HepG2 (cell line): ENCODE data around the gene SDK1. TPM values are rescaled to one million over a fixed set of nuclear protein-coding genes. Genes with fewer than 3 reads are reported as not detected.

Experiments
- ATAC-seq: fragments of 200-7000 bp; cut with Tn5 transposase; 3 replicates; pipeline ENCODE4 v1.9.1; 2020; ENCODE audit warnings: mild to moderate bottlenecking, moderate library complexity
- BruUV-seq: library from RNA; stranded (reverse); fragments of 400-500 nt; replicated peaks from 2 replicates; lab custom pipeline; 2021; lab: Mats Ljungman, UMichigan
- CTCF ChIA-PET: fragments of 300-600 bp; formaldehyde crosslinking; extraction: SDS; loops from one replicate; lab custom pipeline; 2021; ENCODE audit warnings: low total read pairs, inconsistent platforms, low intra/inter-chr PET ratio; lab: Yijun Ruan, JAX
- POLR2A ChIA-PET: fragments of 350-600 bp; sonication (Branson Sonifier 250); formaldehyde crosslinking; loops from one replicate; lab custom pipeline; 2020; ENCODE audit warnings: antibody characterized with exemption, inconsistent platforms; lab: Yijun Ruan, JAX
- DNase-seq: peaks from one replicate; pipeline ENCODE4 v3.0.0-alpha.2; 2015; ENCODE audit warnings: low spot score
- FAIRE-seq: peaks from 3 replicates; lab custom pipeline; 2011; peaks lifted over from hg19 to GRCh38; lab: Jason Lieb, UNC
- H2AFZ ChIP-seq: one replicate; pipeline ENCODE4 v1.6.1; 2011; ENCODE audit warnings: low read length, inconsistent platforms
- H3K27ac ChIP-seq: fragments of 300-600 bp; 3 replicates; pipeline ENCODE4 v1.8.0; 2011; ENCODE audit warnings: mixed run types, mild to moderate bottlenecking, mixed read lengths, low read length, inconsistent platforms; ENCODE audit not compliant: insufficient read depth; ENCODE audit errors: extremely low read length
- H3K27me3 ChIP-seq, 2 experiments: fragments of 200-600 bp in 1 of 2; 2 replicates in 1 of 2; 3 replicates in 1 of 2; pipeline versions ENCODE4 v1.6.0 to v1.8.0; 2011; ENCODE audit warnings: low read length in 2 of 2, mild to moderate bottlenecking in 2 of 2, moderate library complexity in 2 of 2, inconsistent platforms in 1 of 2; ENCODE audit not compliant: insufficient read depth in 2 of 2, control insufficient read depth in 1 of 2
- H3K36me3 ChIP-seq, 2 experiments: fragments of 200-600 bp in 1 of 2; replicated peaks in 1 of 2; 2 replicates in 1 of 2; 3 replicates in 1 of 2; pipeline versions ENCODE4 v1.5.1 to v1.8.0; 2011; ENCODE audit warnings: low read length in 2 of 2, inconsistent platforms in 1 of 2; ENCODE audit not compliant: insufficient read depth in 2 of 2, control insufficient read depth in 1 of 2
- H3K4me1 ChIP-seq: 2 replicates; pipeline ENCODE4 v1.5.1; 2012; ENCODE audit warnings: low read length, inconsistent platforms; ENCODE audit not compliant: insufficient read depth
- H3K4me2 ChIP-seq: 2 replicates; pipeline ENCODE4 v1.6.0; 2011; ENCODE audit warnings: low read depth, low read length, inconsistent platforms
- H3K4me3 ChIP-seq, 3 experiments: fragments of 200-600 bp in 1 of 3; sonication (generic), shearing (Covaris generic) in 1 of 3; replicated peaks in 1 of 3; 2 replicates each; pipeline ENCODE4 v1.5.1; 2011 to 2016; ENCODE audit warnings: low read length in 3 of 3, inconsistent platforms in 2 of 3, low read depth in 2 of 3, mild to moderate bottlenecking in 2 of 3, control low read depth in 1 of 3, mixed read lengths in 1 of 3; ENCODE audit not compliant: insufficient read depth in 1 of 3
- H3K79me2 ChIP-seq: one replicate; pipeline ENCODE4 v1.6.1; 2011; ENCODE audit warnings: low read length, inconsistent platforms; ENCODE audit not compliant: insufficient read depth
- H3K9ac ChIP-seq: 2 replicates; pipeline ENCODE4 v1.6.0; 2011; ENCODE audit warnings: mild to moderate bottlenecking, low read depth, low read length, inconsistent platforms; ENCODE audit not compliant: insufficient read depth
- H3K9me3 ChIP-seq: 2 replicates; pipeline ENCODE4 v1.5.1; 2012; ENCODE audit warnings: mild to moderate bottlenecking, low read length
- H4K20me1 ChIP-seq: 2 replicates; pipeline ENCODE4 v1.6.0; 2011; ENCODE audit warnings: inconsistent platforms, mild to moderate bottlenecking, low read length, moderate library complexity; ENCODE audit not compliant: insufficient read depth
- HNRNPH1 ChIP-seq: fragments of 200-400 bp; formaldehyde crosslinking; optimal IDR thresholded peaks from 2 replicates; pipeline ENCODE3; 2017; ENCODE audit warnings: mild to moderate bottlenecking, low read depth, low read length
- PPARG ChIP-seq: conservative IDR thresholded peaks from 2 replicates; pipeline ENCODE4 v1.6.1; 2016; ENCODE audit warnings: missing biosample characterization, missing genetic modification reagents
- ZBTB4 ChIP-seq: sonication (generic); formaldehyde crosslinking; IDR thresholded peaks from 2 replicates; pipeline ENCODE4 v1.4.0; 2020; ENCODE audit warnings: missing genetic modification reagents, mild to moderate bottlenecking, borderline replicate concordance
- ZNF337 ChIP-seq: sonication (generic); formaldehyde crosslinking; IDR thresholded peaks from 2 replicates; pipeline ENCODE4 v1.5.1; 2020; ENCODE audit warnings: missing genetic modification reagents, low read depth, mild to moderate bottlenecking, borderline replicate concordance
- WGBS: methylation state at CpG from one replicate; pipeline ENCODE4 v1.1.6; 2017; ENCODE audit warnings: low lambda C conversion rate; 5-methylcytosine and 5-hydroxymethylcytosine counted together
- in situ Hi-C: cut with HindIII; loops from 2 replicates; pipeline ENCODE4 v1.10.0; 2017; ENCODE audit warnings: low pct_unique_long_range_greater_than_20kb; ENCODE audit not compliant: extremely low pct_ligation_motif_present
- intact Hi-C: fragments of 100-400 bp; cut with micrococcal nuclease; formaldehyde crosslinking; loops from one replicate; pipeline ENCODE4 v1.10.0; 2022; ENCODE audit not compliant: unreplicated experiment
- polyA plus RNA-seq, 8 experiments: library from polyadenylated mRNA; depleted of rRNA in 3 of 8; stranded (reverse) in 7 of 8; unstranded in 1 of 8; fragments of >200 nt; fragmentation: Illumina TruSeq in 4 of 8; extraction: Trizol in 4 of 8; gene quantifications; 2 replicates each; pipeline versions ENCODE4 v1.2.1 to v1.2.3, GENCODE V29; 2011 to 2016; ENCODE audit warnings: low read depth in 4 of 8, missing spikeins in 1 of 8, mixed read lengths in 1 of 8; ENCODE audit not compliant: insufficient read depth in 1 of 8
- total RNA-seq, 5 experiments: library from RNA; depleted of rRNA; stranded (reverse); fragments of >200 nt; fragmentation: Illumina TruSeq; extraction: Trizol; gene quantifications; 2 replicates each; pipeline ENCODE4 v1.2.3, GENCODE V29; 2016; ENCODE audit warnings: low read depth in 1 of 5

Gene SDK1
- total and polyA plus RNA-seq, 2 of the 13 experiments (the other 11 are each of a cell fraction or from before 2014, with no cell fraction given), result 0.35 to 2.4 TPM

- no peak for TF ChIP-seq ZBTB4 (CRISPR knock-in tag)
Measured at GRCh38 chr7:4151926-4152549, 851.0 kb downstream of the SDK1 start (continued).

- BruUV-seq, result no TSS peak
- WGBS, result 63% methylated on average over 9 of the region's 12 CpGs
- intact Hi-C loops, result no loop called here
- Histone ChIP-seq H4K20me1 (no peaks in the 10 kb centered on the region), H3K79me2 (no peaks in the 10 kb centered on the region), H3K4me3 (no peak overlapping the region), H3K4me2 (no peak overlapping the region), H3K4me1 (peaks cover 38% of the 10 kb centered on the region), H3K27me3 (no peaks in the 10 kb centered on the region), H2AFZ (no peak overlapping the region), H3K9me3 (no peaks in the 10 kb centered on the region), H3K36me3 (no peaks in the 10 kb centered on the region), H3K9ac (no peak overlapping the region)
- FAIRE-seq, result no peak
- ATAC-seq, result no peak
- POLR2A ChIA-PET, result no interaction called here
- CTCF ChIA-PET, result no interaction called here
- DNase-seq, result no peak
- in situ Hi-C loops, result no loop called here
- TF ChIP-seq ZNF337 (CRISPR knock-in tag) (no peak), HNRNPH1 (no peak), PPARG (CRISPR knock-in tag) (no peak)
- TF ChIP-seq, all 625 proteins: peak for 0
- no peak overlapping the region for H3K27ac ChIP-seq
Measured at GRCh38 chr7:4154882-4155535, 854.0 kb downstream of the SDK1 start.
